HUES48 (cell line): ENCODE data around the gene TTC13.

Experiments
- H3K27ac ChIP-seq: one replicate; pipeline ENCODE4 v1.7.0; 2013; ENCODE audit warnings: low read depth, low read length, inconsistent platforms
- H3K27me3 ChIP-seq: 2 replicates; pipeline ENCODE4 v1.6.1; 2013; ENCODE audit warnings: mild to moderate bottlenecking, low read length; ENCODE audit not compliant: control insufficient read depth, insufficient read depth
- H3K36me3 ChIP-seq: 2 replicates; pipeline ENCODE4 v1.6.1; 2013; ENCODE audit warnings: low read length; ENCODE audit not compliant: control insufficient read depth, insufficient read depth
- H3K4me1 ChIP-seq: 2 replicates; pipeline ENCODE4 v1.6.1; 2013; ENCODE audit warnings: mild to moderate bottlenecking, low read length; ENCODE audit not compliant: control insufficient read depth, insufficient read depth
- H3K4me3 ChIP-seq: 2 replicates; pipeline ENCODE4 v1.5.1; 2013; ENCODE audit warnings: mild to moderate bottlenecking, low read depth, low read length
- H3K9ac ChIP-seq: 2 replicates; pipeline ENCODE4 v1.6.1; 2013; ENCODE audit warnings: mild to moderate bottlenecking, low read depth, low read length, moderate library complexity
- H3K9me3 ChIP-seq: 2 replicates; pipeline ENCODE4 v1.6.1; 2013; ENCODE audit warnings: low read length; ENCODE audit not compliant: control insufficient read depth, insufficient read depth

The TTC13 gene

DNA sequence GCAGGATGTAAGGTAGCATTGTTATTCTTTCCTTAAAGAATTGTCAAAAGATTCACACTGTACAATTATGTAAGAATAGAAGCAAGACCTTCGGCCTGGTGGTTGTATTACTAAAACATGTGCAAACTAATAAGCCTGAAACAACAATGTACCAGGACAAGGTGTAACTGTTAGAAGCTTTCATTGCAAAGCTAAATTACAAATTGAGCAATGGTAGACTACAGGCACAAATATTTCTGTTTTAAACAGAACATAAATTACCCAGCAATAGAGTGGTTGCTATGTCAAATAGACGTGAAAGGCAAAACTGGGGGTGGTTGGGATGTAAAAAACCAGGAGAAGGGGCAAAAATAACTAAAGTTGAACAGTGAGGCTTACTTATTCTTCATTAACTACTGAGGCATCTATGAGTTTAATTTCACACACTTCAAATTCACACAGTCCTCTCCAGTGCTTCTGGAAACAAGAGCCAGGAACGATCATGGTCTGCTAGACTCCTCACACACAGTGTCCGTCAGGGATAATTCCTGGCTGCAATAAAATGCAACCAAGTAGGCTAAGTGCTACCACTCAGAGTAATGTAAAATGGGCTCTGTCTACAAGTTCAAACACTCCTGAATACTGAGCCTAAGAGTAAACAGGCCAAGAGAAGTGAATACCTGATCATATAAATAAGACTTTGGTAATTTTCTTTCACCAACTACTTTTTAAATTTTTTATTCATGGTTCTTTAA, 71.0 kb downstream of the TTC13 start:
- no peak overlapping the region for H3K4me3 ChIP-seq
- no peak overlapping the region for H3K27ac ChIP-seq
- no peaks in the 10 kb centered on the region for H3K27me3 ChIP-seq
- no peaks in the 10 kb centered on the region for H3K9me3 ChIP-seq
- no peak overlapping the region for H3K9ac ChIP-seq
- no peaks in the 10 kb centered on the region for H3K4me1 ChIP-seq
- peaks cover 15% of the 10 kb centered on the region for H3K36me3 ChIP-seq

DNA sequence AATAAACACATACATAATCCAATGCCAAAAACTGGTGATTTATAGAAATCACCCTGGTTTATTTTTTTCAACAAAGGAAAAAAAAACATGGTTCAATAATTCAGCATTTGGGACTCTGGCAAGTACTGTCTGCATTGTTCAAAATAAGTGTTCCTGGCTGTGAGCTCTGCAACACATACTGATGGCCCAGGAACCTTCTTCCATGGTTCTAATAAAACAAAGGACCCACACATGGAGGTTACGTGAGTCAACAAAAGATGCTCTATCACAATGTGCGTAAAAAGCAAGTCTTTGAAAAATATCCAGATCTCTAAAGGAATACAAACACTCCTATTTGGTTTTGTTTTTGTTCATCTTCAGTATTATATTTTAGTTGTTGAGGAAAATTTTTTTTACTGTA, 72.4 kb downstream of the TTC13 start:
- H3K27me3 ChIP-seq, result no peaks in the 10 kb centered on the region
- H3K9me3 ChIP-seq, result no peaks in the 10 kb centered on the region
- H3K4me1 ChIP-seq, result no peaks in the 10 kb centered on the region
- no peak overlapping the region for H3K9ac ChIP-seq
- peaks cover 15% of the 10 kb centered on the region for H3K36me3 ChIP-seq
- no peak overlapping the region for H3K27ac ChIP-seq
- H3K4me3 ChIP-seq, result no peak overlapping the region

DNA sequence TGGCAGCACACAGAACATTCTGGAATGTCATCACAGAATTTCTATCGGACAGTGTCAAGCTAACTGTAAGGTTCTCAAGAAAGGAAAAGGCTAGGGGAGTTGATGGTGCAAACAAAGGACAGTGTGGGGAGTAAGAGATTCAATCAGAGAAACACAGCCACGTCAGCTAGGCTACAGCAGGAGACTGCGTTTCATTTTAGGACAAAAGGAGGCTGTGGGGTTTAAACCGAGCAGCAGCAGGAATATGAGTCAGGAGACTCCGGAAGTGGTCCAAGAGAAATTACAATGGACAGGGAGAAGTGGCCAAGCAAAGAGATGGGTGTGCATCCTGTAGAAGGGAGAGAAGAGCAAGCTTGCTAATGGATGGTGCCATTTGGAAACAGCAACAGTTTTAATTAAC, 72.9 kb downstream of the TTC13 start:
- Histone ChIP-seq H3K27ac (no peak overlapping the region), H3K9me3 (no peaks in the 10 kb centered on the region), H3K9ac (no peak overlapping the region), H3K27me3 (no peaks in the 10 kb centered on the region), H3K36me3 (peaks cover 11% of the 10 kb centered on the region), H3K4me1 (no peaks in the 10 kb centered on the region), H3K4me3 (no peak overlapping the region)

DNA sequence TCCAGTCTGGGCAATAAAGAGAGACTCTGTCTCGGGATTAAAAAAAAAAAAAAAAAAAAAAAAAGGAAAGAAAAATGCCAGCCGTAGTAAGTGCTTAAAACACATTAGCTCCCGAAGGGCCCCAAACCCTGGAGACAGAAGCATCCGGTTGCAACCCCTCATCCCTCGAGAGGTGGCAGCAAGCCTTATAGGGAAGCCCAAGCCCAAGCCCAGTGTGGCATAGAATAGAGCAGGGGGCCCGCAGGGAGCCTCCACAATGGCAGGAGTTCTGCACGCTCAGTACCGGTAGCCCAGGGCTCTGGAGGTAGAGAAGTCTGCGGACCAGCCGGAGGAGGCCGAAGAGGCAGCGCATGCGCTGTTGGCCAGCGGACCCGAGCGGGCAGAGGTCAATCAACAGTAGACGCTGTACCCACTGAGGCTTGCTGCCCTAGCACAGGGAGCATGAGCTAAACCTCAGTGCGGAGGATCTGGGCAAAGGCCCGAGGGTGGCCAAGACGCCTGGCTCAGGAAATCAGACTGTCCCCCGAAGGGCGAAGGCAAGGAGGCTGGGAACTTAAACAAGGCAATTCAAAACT, 76.2 kb downstream of the TTC13 start:
- peaks cover 8% of the 10 kb centered on the region for H3K36me3 ChIP-seq
- H3K9ac ChIP-seq, result no peak overlapping the region
- H3K27me3 ChIP-seq, result no peaks in the 10 kb centered on the region
- H3K9me3 ChIP-seq, result no peaks in the 10 kb centered on the region
- H3K4me1 ChIP-seq, result no peaks in the 10 kb centered on the region
- H3K4me3 ChIP-seq, result no peak overlapping the region
- no peak overlapping the region for H3K27ac ChIP-seq

DNA sequence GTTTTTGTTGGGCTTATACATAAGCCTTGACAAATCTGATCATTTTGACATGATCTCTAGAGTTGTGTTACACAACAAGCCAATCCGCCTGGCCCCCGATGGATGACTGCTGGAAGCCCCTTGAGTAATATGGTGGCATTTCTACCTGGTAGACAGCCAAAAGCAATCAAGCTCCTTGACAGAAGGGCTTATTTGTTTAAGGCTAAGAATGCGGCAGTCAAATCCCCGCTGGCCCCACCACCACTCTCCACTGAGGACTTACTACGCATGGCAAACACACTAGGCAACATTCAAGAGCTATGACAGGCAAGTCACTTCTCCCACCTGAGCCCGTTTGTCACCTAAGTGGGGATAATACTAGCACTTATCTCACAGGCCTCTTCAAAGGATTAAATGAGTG, 77.0 kb downstream of the TTC13 start:
- peaks cover 8% of the 10 kb centered on the region for H3K36me3 ChIP-seq
- H3K4me1 ChIP-seq, result no peaks in the 10 kb centered on the region
- no peak overlapping the region for H3K9ac ChIP-seq
- H3K27me3 ChIP-seq, result no peaks in the 10 kb centered on the region
- no peak overlapping the region for H3K27ac ChIP-seq
- H3K9me3 ChIP-seq, result no peaks in the 10 kb centered on the region
- no peak overlapping the region for H3K4me3 ChIP-seq

DNA sequence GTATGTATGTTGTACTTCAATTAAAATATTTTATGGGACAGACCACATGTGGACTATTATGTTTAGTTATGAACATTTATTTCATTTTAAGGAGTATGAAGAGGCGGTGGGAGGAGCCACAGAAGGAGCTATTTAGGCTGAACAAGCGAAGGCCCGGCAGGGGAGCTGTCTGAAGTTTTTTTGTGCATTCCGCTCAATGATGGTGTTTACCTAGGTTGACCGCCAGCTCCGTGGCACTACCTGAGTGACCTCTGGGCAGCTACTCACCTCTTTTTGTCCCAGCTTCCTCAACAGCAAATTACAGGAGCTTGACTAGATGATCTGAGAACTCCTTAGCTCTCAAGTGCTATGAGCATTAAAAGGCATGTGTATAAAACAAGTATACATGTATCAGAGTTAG, 77.7 kb downstream of the TTC13 start:
- H3K4me3 ChIP-seq, result no peak overlapping the region
- H3K4me1 ChIP-seq, result no peaks in the 10 kb centered on the region
- no peak overlapping the region for H3K9ac ChIP-seq
- H3K27ac ChIP-seq, result no peak overlapping the region
- no peaks in the 10 kb centered on the region for H3K9me3 ChIP-seq
- H3K36me3 ChIP-seq, result peaks cover 3% of the 10 kb centered on the region; the same call in 1 of the 2 replicates
- H3K27me3 ChIP-seq, result no peaks in the 10 kb centered on the region

DNA sequence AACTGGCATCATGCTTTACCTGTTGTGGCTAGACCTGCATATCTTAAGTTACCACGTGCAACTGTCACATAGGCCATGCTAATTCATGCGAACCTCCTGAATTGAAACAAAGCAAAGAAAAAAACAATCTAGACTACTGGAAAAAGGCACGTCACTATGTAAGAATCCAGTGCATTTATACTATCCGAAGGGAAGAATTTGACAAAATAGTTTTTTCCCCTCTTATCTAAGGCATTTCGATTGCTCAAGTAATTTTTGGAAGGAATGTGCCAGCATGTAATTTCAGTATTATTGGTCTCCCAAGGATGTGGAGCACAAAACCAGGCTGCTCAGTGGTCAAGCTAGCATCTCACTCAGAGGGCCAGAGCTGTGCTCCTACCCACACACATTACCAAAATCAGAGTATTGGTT, 78.8 kb downstream of the TTC13 start:
- no peak overlapping the region for H3K9ac ChIP-seq
- H3K27ac ChIP-seq, result no peak overlapping the region
- no peaks in the 10 kb centered on the region for H3K27me3 ChIP-seq
- no peak overlapping the region for H3K4me3 ChIP-seq
- H3K36me3 ChIP-seq, result no peaks in the 10 kb centered on the region
- no peaks in the 10 kb centered on the region for H3K9me3 ChIP-seq
- H3K4me1 ChIP-seq, result no peaks in the 10 kb centered on the region

DNA sequence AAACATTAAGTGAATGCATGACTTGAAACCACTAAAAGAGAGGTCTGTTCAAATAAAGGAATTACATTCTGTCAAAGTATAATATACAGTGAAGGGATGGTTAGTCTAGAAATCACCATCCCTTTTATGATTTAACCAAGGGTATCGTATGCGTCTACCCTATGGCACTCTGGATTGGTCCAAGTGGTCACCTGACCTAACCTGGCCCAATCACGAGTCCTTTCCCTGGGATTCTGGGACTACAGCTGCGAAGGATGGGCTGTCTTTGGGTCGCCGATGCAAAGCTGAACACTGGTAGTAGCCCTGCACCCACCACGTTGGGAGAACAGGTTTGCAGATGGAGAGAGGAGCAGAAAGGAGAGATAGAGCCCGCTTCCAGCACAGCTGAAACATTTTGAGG, 79.9 kb downstream of the TTC13 start:
- H3K9ac ChIP-seq, result no peak overlapping the region

DNA sequence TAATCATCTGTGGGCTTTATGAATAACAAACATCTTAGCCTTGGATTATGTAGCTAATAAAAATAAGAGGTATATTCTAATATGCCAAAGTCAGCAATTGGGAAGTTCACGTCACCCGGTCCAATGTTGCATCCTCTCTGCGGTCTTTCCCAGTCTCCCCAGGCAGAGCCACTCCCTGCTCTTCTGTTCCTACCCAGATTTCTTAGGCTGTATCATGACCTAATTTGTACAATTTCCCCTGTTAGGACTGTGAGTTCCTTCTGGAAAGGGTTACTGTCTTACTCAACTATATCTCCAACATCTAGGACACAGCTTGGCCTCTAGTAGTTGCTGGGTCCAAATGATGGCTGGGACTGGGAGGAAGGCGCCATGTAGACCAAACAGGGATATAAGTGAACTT, 80.5 kb downstream of the TTC13 start:
- H3K27ac ChIP-seq, result no peak overlapping the region
- no peaks in the 10 kb centered on the region for H3K36me3 ChIP-seq
- H3K27me3 ChIP-seq, result no peaks in the 10 kb centered on the region
- H3K4me3 ChIP-seq, result no peak overlapping the region
- no peaks in the 10 kb centered on the region for H3K4me1 ChIP-seq
- H3K9ac ChIP-seq, result no peak overlapping the region
- no peaks in the 10 kb centered on the region for H3K9me3 ChIP-seq

More for the DNA sequence above, 79.9 kb downstream of the TTC13 start:
- no peaks in the 10 kb centered on the region for H3K9me3 ChIP-seq
- H3K4me1 ChIP-seq, result no peaks in the 10 kb centered on the region
- no peaks in the 10 kb centered on the region for H3K36me3 ChIP-seq
- H3K27ac ChIP-seq, result no peak overlapping the region
- H3K27me3 ChIP-seq, result no peaks in the 10 kb centered on the region
- no peak overlapping the region for H3K4me3 ChIP-seq

DNA sequence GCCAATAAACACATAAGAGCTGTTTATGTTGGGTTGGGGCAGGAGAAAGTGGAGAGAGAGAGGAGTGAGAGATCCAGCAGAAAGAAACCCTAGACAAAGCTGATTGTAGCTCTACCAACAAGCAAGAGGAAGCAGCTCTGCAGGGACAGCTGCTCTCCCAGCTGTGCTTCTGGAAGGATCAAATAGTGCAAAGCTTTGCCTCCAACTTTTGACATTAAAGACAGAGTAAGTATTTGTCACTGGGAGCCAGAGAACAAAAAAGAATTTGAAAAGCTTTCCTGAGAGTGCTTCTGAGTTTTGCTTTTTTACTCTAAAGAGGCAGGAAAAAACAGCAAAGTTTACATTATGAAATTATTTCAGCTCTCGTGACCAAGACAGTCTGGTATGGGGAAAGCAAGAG, 81.9 kb downstream of the TTC13 start:
- no peak overlapping the region for H3K27ac ChIP-seq
- no peaks in the 10 kb centered on the region for H3K36me3 ChIP-seq
- H3K9ac ChIP-seq, result no peak overlapping the region
- H3K27me3 ChIP-seq, result no peaks in the 10 kb centered on the region
- H3K4me1 ChIP-seq, result no peaks in the 10 kb centered on the region
- no peak overlapping the region for H3K4me3 ChIP-seq
- H3K9me3 ChIP-seq, result no peaks in the 10 kb centered on the region

DNA sequence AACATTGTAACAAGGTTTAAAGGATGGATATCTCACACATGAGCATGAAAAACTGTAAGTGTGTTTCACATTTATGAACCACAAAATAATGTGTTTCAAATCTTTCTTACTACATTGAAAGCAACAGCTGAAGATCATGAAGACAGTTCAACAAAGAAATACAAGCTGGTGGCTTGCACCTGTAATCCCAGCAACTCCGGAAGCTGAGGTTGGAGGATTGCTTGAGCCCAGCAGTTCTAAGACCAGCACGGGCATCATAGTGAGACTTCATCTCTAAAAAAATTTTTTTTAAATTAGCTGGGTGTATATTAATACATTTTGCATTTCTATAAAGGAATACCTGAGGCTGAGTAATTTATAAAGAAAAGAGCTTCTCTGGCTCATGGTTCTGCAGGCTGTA, 83.2 kb downstream of the TTC13 start:
- H3K36me3 ChIP-seq, result no peaks in the 10 kb centered on the region
- H3K4me3 ChIP-seq, result no peak overlapping the region
- H3K9me3 ChIP-seq, result no peaks in the 10 kb centered on the region
- H3K27ac ChIP-seq, result no peak overlapping the region
- no peaks in the 10 kb centered on the region for H3K27me3 ChIP-seq
- no peak overlapping the region for H3K9ac ChIP-seq
- no peaks in the 10 kb centered on the region for H3K4me1 ChIP-seq
